GM12892 (cell line): Measurements from ENCODE around the gene DCPS.

Experiments used
- POLR2A ChIP-seq: IDR thresholded peaks from 2 replicates; pipeline ENCODE4 v1.6.1; 2011; ENCODE audit warnings: low read depth, low read length, control low read depth
- POLR2AphosphoS5 ChIP-seq: IDR thresholded peaks from 2 replicates; pipeline ENCODE4 v1.6.1; 2011; ENCODE audit warnings: low read depth, low read length, control low read depth

GRCh38 chr11:126327281-126328000, 23.6 kb downstream of the DCPS start:
- TF ChIP-seq POLR2AphosphoS5 (no peak), POLR2A (no peak)
